GM12864 (cell line): ENCODE results near the gene UBE3D.
"Not testable (repeated sequence)": the region's sequence is repeated elsewhere in the genome, so short reads cannot be mapped to it uniquely, and the experiment has no call there.

Experiments
- DNase-seq: peaks from one replicate; pipeline ENCODE4 v3.0.0-alpha.2; 2011; ENCODE audit warnings: low read depth
- H3K4me3 ChIP-seq: 2 replicates; pipeline ENCODE4 v1.5.1; 2011; ENCODE audit warnings: mild to moderate bottlenecking, low read depth, low read length, control low read depth
- CTCF ChIP-seq: IDR thresholded peaks from 2 replicates; pipeline ENCODE4 v1.5.1; 2011; ENCODE audit warnings: low read depth, mild to moderate bottlenecking, moderate library complexity, low read length, control low read depth, inconsistent platforms; ENCODE audit errors: missing control alignments

The UBE3D gene

GRCh38 chr6:83044091-83044768, 21.4 kb downstream of the UBE3D start:
- TF ChIP-seq CTCF: no peak
- DNase-seq: no peak
- no peak overlapping the region for H3K4me3 ChIP-seq

- TF ChIP-seq CTCF: no peak
- DNase-seq: no peak
Observed at GRCh38 chr6:83042467-83043053, 23.1 kb downstream of the UBE3D start.

GRCh38 chr6:83038246-83038645, 27.4 kb downstream of the UBE3D start:
- H3K4me3 ChIP-seq: no peak overlapping the region
- DNase-seq: no peak

More at GRCh38 chr6:83042467-83043053, 23.1 kb downstream of the UBE3D start:
- H3K4me3 ChIP-seq: no peak overlapping the region

GRCh38 chr6:83031689-83032088, 34.0 kb downstream of the UBE3D start:
- no peak for TF ChIP-seq CTCF
- DNase-seq: no peak
- no peak overlapping the region for H3K4me3 ChIP-seq

More at GRCh38 chr6:83038246-83038645, 27.4 kb downstream of the UBE3D start:
- no peak for TF ChIP-seq CTCF

- no peak for TF ChIP-seq CTCF
- no peak for DNase-seq
Observed at GRCh38 chr6:83019741-83020140, 45.9 kb downstream of the UBE3D start.

GRCh38 chr6:83011131-83011530, 54.5 kb downstream of the UBE3D start:
- not testable (repeated sequence) for DNase-seq, H3K4me3 ChIP-seq

More at GRCh38 chr6:83019741-83020140, 45.9 kb downstream of the UBE3D start:
- no peak overlapping the region for H3K4me3 ChIP-seq

- no peak for TF ChIP-seq CTCF
- H3K4me3 ChIP-seq: no peak overlapping the region
- no peak for DNase-seq
Observed at GRCh38 chr6:83008626-83009025, 57.0 kb downstream of the UBE3D start.
